ENCODE results near the gene UVRAG. TPM values are rescaled to one million over a fixed set of nuclear protein-coding genes. Genes with fewer than 3 reads are reported as not detected.

UVRAG gene
- total RNA-seq, 3 donors from 2014 or later (not counting 1 experiment from before 2014, with no cell fraction given), result 39.9 to 52.5 (median 41.4) TPM

GRCh38 chr11:76174330-76174729, 359.3 kb downstream of the UVRAG start:
- Mint-ChIP-seq H3K9me3 (no peaks in the 10 kb centered on the region), H3K4me3 (no peak overlapping the region), H3K27me3 (ENCODE audit: low read depth in 2 of 2) (no peaks in the 10 kb centered on the region), H3K36me3 (no peaks in the 10 kb centered on the region), H3K27ac (no peak overlapping the region), H3K4me1 (peaks cover 10 to 17% of the 10 kb centered on the region in 2 donors)
- peaks cover 9% of the 10 kb centered on the region for H3K4me1 ChIP-seq (ENCODE audit: control insufficient read depth, insufficient read depth, low read length)
- H3K9me3 ChIP-seq (ENCODE audit: control insufficient read depth, insufficient read depth, low read length), result no peaks in the 10 kb centered on the region
- DNase-seq (no peak), ATAC-seq (no peak)
- H3K4me3 ChIP-seq (ENCODE audit: low read length), result no peak overlapping the region
- H3K36me3 ChIP-seq (ENCODE audit: control insufficient read depth, insufficient read depth, low read length), result no peaks in the 10 kb centered on the region
- intact Hi-C loops (cut with micrococcal nuclease), result no loop called here
- 79% methylated on average over 5 of the region's 5 CpGs for WGBS (ENCODE audit: insufficient coverage)
- H3K27ac ChIP-seq (ENCODE audit: low read length), result no peak overlapping the region
- TF ChIP-seq CTCF (IDR thresholded peaks at IDR 0.05), result no peak
- H3K27me3 ChIP-seq (ENCODE audit: control insufficient read depth, insufficient read depth, low read length), result no peaks in the 10 kb centered on the region

- no peaks in the 10 kb centered on the region for H3K36me3 ChIP-seq (ENCODE audit: control insufficient read depth, insufficient read depth, low read length)
- H3K27me3 ChIP-seq (ENCODE audit: control insufficient read depth, insufficient read depth, low read length), result no peaks in the 10 kb centered on the region
- Mint-ChIP-seq H3K4me3 (no peak overlapping the region), H3K4me1 (peaks cover 10 to 17% of the 10 kb centered on the region in 2 donors), H3K9me3 (no peaks in the 10 kb centered on the region), H3K27me3 (ENCODE audit: low read depth in 2 of 2) (no peaks in the 10 kb centered on the region), H3K27ac (no peak overlapping the region), H3K36me3 (no peaks in the 10 kb centered on the region)
- no peak overlapping the region for H3K27ac ChIP-seq (ENCODE audit: low read length)
- H3K4me1 ChIP-seq (ENCODE audit: control insufficient read depth, insufficient read depth, low read length), result peaks cover 9% of the 10 kb centered on the region
- no peak for TF ChIP-seq CTCF (IDR thresholded peaks at IDR 0.05)
- intact Hi-C loops (cut with micrococcal nuclease), result no loop called here
- DNase-seq, result no peak
- 87% methylated on average over 4 of the region's 4 CpGs for WGBS (ENCODE audit: insufficient coverage)
- ATAC-seq, result no peak
- H3K9me3 ChIP-seq (ENCODE audit: control insufficient read depth, insufficient read depth, low read length), result no peaks in the 10 kb centered on the region
- no peak overlapping the region for H3K4me3 ChIP-seq (ENCODE audit: low read length)
Measured at GRCh38 chr11:76175783-76176182, 360.8 kb downstream of the UVRAG start.

- Mint-ChIP-seq H3K27me3 (ENCODE audit: low read depth in 2 of 2) (no peaks in the 10 kb centered on the region), H3K4me1 (peaks cover 10 to 17% of the 10 kb centered on the region in 2 donors), H3K9me3 (no peaks in the 10 kb centered on the region), H3K36me3 (no peaks in the 10 kb centered on the region), H3K27ac (no peak overlapping the region), H3K4me3 (no peak overlapping the region)
- Histone ChIP-seq H3K4me1 (ENCODE audit: control insufficient read depth, insufficient read depth, low read length) (peaks cover 9% of the 10 kb centered on the region), H3K9me3 (ENCODE audit: control insufficient read depth, insufficient read depth, low read length) (no peaks in the 10 kb centered on the region), H3K27me3 (ENCODE audit: control insufficient read depth, insufficient read depth, low read length) (no peaks in the 10 kb centered on the region), H3K27ac (ENCODE audit: low read length) (no peak overlapping the region), H3K4me3 (ENCODE audit: low read length) (no peak overlapping the region), H3K36me3 (ENCODE audit: control insufficient read depth, insufficient read depth, low read length) (no peaks in the 10 kb centered on the region)
- 95% methylated on average over 9 of the region's 9 CpGs for WGBS (ENCODE audit: insufficient coverage)
- no peak for ATAC-seq
- DNase-seq, result no peak
- intact Hi-C loops (cut with micrococcal nuclease), result no loop called here
- no peak for TF ChIP-seq CTCF (IDR thresholded peaks at IDR 0.05)
Measured at GRCh38 chr11:76176463-76176862, 361.5 kb downstream of the UVRAG start.

- ATAC-seq (no peak), DNase-seq (no peak)
- Mint-ChIP-seq H3K4me1 (peaks cover 10 to 17% of the 10 kb centered on the region in 2 donors), H3K4me3 (no peak overlapping the region), H3K36me3 (no peaks in the 10 kb centered on the region), H3K9me3 (no peaks in the 10 kb centered on the region), H3K27me3 (ENCODE audit: low read depth in 2 of 2) (no peaks in the 10 kb centered on the region), H3K27ac (no peak overlapping the region)
- no peak for TF ChIP-seq CTCF (IDR thresholded peaks at IDR 0.05)
- no peaks in the 10 kb centered on the region for H3K9me3 ChIP-seq (ENCODE audit: control insufficient read depth, insufficient read depth, low read length)
- WGBS (ENCODE audit: insufficient coverage), result 86% methylated on average over 6 of the region's 6 CpGs
- peaks cover 9% of the 10 kb centered on the region for H3K4me1 ChIP-seq (ENCODE audit: control insufficient read depth, insufficient read depth, low read length)
- no peak overlapping the region for H3K4me3 ChIP-seq (ENCODE audit: low read length)
- H3K36me3 ChIP-seq (ENCODE audit: control insufficient read depth, insufficient read depth, low read length), result no peaks in the 10 kb centered on the region
- H3K27me3 ChIP-seq (ENCODE audit: control insufficient read depth, insufficient read depth, low read length), result no peaks in the 10 kb centered on the region
- intact Hi-C loops (cut with micrococcal nuclease), result no loop called here
- H3K27ac ChIP-seq (ENCODE audit: low read length), result no peak overlapping the region
Measured at GRCh38 chr11:76177250-76177686, 362.3 kb downstream of the UVRAG start.

Data from natural killer cell (primary cell).